RPMI7951 (cell line): ENCODE results near the gene TNFSF11. TPM values are rescaled to one million over a fixed set of nuclear protein-coding genes. Genes with fewer than 3 reads are reported as not detected.
A peak's percentile ranks its signal among the peaks of the same experiment; 100 is the strongest.
"Not testable (repeated sequence)": the region's sequence is repeated elsewhere in the genome, so short reads cannot be mapped to it uniquely, and the experiment has no call there.

ENCODE experiments used
- DNase-seq: peaks from one replicate; pipeline ENCODE4 v3.0.0-alpha.2; 2012; ENCODE audit warnings: low read depth
- total RNA-seq: library from RNA; depleted of rRNA; stranded (reverse); fragments of >200 nt; shearing (Covaris generic); gene quantifications from 2 replicates; pipeline ENCODE4 v1.2.3, GENCODE V29; 2014

Gene TNFSF11
- total RNA-seq, 1 experiment from 2014 or later, result not detected

GRCh38 chr13:42559573-42560218, 14.3 kb upstream of the TNFSF11 start:
- DNase-seq, result not testable (repeated sequence)

DNA sequence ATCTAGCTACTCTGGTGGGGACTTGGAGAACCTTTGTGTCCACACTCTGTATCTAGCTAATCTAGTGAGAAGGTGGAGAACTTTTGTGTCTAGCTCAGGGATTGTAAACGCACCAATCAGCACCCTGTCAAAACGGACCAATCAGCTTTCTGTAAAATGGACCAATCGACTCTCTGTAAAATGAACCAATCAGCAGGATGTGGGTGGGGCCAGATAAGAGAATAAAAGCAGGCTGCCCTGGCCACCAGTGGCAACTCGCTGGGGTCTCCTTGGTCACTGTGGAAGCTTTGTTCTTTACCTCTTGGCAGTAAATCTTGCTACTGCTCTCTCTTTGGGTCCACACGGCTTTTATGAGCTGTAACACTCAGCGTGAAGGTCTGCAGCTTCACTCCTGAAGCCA, 13.6 kb upstream of the TNFSF11 start:
- DNase-seq, result not testable (repeated sequence)

DNA sequence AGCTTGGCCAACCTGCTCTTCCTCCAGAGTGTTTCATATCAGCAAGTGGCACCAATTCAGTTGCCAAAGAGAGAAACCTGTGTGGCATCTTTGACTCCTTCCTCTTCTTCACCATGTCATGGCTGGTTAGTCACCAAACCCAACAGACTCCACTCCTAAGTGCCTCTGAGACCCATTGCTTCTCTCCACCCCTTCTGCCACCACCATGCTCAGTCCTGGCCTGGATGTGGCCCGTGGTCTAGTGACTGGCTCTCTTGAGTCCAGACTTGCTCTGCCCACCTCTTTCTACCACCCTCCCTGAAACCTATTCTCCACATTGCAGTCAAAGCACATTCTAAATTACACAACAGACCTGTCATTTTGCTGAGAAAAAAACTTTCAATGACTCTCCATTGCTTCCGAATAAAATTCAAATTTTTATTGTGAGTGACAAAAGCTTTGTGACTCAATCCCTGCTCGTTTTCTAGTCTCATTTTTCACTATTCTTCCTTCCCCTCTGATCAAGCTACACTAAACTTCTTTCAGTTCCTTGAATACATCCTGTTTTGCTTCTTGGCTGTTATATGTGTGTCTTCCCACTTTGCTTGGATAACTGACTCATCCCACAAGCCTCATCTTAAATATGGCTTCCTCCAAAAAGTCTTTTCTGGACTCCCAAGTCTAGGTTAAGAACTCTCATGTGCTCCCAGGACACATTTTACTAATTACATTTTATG, 12.0 kb upstream of the TNFSF11 start:
- peak; percentile 11 for DNase-seq

DNA sequence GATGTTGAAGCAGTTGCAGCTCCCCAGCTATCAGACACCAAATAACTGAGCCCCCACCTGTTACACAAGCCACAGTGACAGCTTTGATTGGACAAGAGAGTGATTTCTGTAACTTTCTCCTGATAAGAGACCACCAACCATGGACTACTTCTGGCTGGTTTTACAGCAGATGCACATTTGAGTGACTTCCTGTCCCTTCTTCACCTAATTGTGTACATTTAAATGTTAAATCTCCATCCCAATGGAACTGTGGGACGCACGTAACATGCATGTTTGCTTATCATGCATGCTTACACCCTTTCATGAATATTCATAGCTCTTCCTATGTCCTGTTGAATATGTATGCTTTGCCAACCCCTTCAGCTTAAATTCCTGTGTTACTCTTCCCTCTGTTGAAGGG, 6.0 kb upstream of the TNFSF11 start:
- no peak for DNase-seq

GRCh38 chr13:42569576-42570344, 4.2 kb upstream of the TNFSF11 start:
- DNase-seq, result no peak

DNA sequence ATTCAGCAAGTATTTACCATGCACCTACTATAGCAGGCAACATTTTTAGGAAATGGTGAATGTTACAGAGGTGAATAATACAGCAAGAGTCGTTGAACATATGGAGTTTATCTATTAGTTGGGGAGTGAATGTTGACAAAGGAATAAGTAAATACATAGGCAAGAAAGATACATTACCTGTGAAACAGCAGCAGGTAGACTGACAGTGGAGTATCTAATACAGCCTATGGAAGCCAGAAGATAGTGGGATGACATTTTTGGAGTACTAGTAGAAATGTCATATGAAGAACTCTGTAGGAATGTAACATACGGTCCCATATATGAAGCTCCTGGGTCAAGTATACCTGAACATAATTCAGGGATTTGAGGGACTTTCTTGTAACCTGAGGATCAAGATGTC, 2.1 kb upstream of the TNFSF11 start:
- no peak for DNase-seq

GRCh38 chr13:42574435-42575311, 721 bp downstream of the TNFSF11 start:
- DNase-seq, result no peak

DNA sequence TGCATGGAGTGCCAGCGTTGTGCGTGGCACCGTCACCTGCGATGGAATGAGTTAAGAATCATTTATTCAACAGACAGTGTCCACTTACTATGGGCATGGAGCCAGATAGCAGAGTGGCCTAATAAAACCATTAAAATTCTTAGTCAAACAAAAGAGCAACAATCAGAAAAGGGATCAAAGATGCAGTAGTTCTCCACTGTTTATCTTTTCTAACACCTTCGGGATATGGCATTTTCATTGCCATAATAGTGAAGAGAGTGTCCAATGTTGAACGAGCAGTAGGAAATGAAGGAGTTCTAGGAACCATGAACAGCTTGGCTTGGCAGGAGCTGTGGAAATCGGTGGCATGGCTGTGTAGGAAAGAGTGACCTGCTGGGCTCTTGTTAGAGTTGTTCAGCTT, 2.0 kb downstream of the TNFSF11 start:
- DNase-seq, result no peak

GRCh38 chr13:42577538-42577937, 3.6 kb downstream of the TNFSF11 start:
- DNase-seq, result no peak

DNA sequence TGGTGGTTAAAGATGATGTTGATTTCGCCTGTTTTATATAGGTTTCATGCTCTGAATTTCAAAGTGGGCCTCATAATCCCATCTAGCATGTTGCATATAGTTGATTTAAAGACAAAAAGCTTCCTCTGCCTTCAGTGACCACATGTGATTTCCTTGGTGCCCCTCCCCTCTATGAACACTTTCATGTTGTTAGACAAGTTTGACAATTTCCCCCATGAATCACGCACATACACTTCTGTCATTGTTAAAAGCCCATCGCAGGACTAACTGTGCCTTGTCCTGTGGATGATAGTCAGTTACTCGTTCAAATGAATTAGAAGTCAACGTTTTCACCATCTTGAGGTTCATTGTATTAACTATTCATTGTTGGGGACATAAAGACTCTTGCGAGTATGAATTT, 6.7 kb downstream of the TNFSF11 start:
- no peak for DNase-seq

DNA sequence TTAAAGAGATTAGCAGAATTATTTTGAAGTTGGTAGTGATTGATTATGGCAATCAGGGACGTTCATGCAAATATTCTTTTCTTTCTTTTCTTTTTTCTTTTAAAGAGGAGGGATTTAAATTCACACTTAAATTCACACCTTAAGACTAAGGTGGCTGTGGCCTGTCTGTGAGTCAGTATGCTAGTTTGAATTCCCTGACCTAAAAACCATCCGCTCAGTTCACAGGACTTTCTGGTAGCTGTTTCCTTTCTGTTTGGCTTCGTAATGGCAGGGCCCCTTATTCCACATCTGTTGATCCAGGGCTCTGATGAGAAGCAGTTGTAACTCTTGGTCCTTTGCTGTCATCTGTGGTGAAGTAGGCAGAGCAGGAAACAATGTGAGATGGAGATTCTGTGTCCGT, 7.5 kb downstream of the TNFSF11 start:
- DNase-seq, result no peak

DNA sequence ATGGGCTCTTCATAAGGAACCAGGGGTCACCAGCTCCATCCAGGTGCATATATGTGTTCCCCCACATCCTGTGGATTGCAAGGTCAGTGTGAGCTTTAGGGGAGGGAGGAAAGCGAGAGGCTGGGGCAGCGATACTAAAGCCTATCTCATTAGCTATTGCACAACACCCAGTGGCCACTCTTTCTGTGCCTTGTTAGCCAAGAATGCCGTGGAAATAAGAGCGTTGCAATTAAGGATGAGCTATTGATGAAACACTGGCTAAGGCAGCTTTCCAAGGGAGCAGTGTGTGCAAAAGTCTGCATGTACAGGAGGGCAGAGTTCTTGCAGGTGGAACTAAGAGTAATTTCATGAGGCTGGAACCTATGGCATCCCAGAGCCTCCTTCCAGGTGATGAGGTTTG, 17.6 kb downstream of the TNFSF11 start:
- no peak for DNase-seq

- DNase-seq, result no peak
These were observed 19.3 kb downstream of the TNFSF11 start for GRCh38 chr13:42592915-42593900.

DNA sequence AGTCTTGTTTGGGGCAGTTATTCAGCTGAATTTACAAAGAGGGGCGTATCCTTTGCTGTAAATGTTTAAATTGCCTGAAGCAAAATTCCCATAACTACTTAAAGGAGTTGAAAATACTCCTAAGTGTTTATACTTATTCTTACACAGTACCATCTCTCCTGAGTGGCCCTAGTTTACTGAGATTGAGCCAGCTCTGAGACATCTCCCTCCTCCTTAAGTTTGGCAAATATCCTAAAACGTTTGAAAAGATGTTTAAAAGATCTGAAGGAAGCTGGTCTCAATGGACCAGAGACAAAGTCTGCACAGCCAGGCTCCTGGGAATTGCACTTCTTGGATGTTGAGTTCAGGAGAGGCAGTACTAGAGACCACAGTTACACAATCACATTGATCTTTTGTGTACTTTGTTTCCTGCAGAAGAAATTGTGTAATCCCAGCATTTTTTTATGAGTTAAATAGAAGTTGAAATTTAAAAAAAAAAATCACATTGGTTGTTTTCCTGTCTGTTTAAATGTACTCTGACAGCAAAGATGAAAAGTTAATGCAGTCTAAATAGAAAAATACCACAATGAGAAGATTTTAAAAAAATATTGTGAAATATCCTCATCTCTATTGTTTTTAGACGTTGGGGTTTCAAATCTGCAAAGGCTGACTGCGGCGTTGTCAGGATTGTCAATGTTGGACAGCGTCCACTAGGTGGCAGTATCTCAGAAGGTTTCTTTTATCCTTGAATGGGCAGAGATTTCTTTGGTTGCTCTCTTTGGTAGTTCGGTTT, 20.7 kb downstream of the TNFSF11 start:
- DNase-seq, result peak; percentile 70

GRCh38 chr13:42595253-42595571, 21.3 kb downstream of the TNFSF11 start:
- no peak for DNase-seq

GRCh38 chr13:42597505-42597904, 23.6 kb downstream of the TNFSF11 start:
- no peak for DNase-seq

- DNase-seq, result peak; percentile 47
These were observed 27.0 kb downstream of the TNFSF11 start for GRCh38 chr13:42600943-42601342.

GRCh38 chr13:42602906-42603305, 29.0 kb downstream of the TNFSF11 start:
- no peak for DNase-seq

DNA sequence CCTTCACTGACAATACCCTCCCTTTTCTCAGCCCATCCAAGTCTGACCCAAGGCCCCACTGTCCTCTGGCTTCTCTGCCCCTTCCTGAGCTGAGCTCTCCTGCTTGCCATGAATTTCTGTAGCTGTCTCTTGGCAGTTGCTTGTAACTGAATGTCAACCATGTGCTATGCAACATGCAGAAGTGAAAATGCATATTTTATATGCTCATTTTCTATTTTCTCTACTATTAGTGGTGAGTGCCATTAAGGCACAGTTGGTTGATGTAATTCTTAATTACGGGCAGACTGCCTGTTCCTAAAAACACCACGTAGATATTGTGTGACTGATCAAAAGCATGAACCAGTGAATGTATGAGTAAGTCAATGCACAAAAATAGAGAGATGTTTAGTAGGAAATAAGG, 29.6 kb downstream of the TNFSF11 start:
- DNase-seq, result no peak

DNA sequence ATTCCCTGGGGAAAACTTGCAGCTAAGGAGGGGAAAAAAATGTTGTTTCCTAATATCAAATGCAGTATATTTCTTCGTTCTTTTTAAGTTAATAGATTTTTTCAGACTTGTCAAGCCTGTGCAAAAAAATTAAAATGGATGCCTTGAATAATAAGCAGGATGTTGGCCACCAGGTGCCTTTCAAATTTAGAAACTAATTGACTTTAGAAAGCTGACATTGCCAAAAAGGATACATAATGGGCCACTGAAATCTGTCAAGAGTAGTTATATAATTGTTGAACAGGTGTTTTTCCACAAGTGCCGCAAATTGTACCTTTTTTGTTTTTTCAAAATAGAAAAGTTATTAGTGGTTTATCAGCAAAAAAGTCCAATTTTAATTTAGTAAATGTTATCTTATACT, 33.6 kb downstream of the TNFSF11 start:
- DNase-seq, result no peak
